ENCODE data around the gene SNAPIN. TPM values are rescaled to one million over a fixed set of nuclear protein-coding genes. Genes with fewer than 3 reads are reported as not detected.

The SNAPIN gene
- total RNA-seq, 1 experiment from 2014 or later = 82.0 TPM

- intact Hi-C loops (cut with micrococcal nuclease) = no loop called here
- Histone ChIP-seq H3K4me1 (ENCODE audit: insufficient read depth, low read length) (peaks cover under 1% of the 10 kb centered on the region; the same call in 1 of the 2 replicates), H3K4me3 (ENCODE audit: low read length) (no peak overlapping the region), H3K9ac (ENCODE audit: low read length) (no peak overlapping the region), H3K9me3 (ENCODE audit: low read length) (no peaks in the 10 kb centered on the region), H2AFZ (ENCODE audit: low read length) (0 out of 2 replicates have a peak overlapping the region, but pooled peaks have one; percentile 11), H4K20me1 (ENCODE audit: low read length) (no peaks in the 10 kb centered on the region), H3K9me2 (replicated peaks; ENCODE audit: low read length) (no peaks in the 10 kb centered on the region), H3K36me3 (ENCODE audit: low read depth, low read length) (no peaks in the 10 kb centered on the region), H3K4me2 (ENCODE audit: low read length) (no peak overlapping the region), H3K27me3 (ENCODE audit: low read length) (peaks cover 8% of the 10 kb centered on the region), H3F3A (ENCODE audit: low read length, unreplicated experiment) (no peaks in the 10 kb centered on the region), H3K79me2 (ENCODE audit: low read length) (no peaks in the 10 kb centered on the region), H3K27ac (ENCODE audit: low read length) (no peak overlapping the region)
- TF ChIP-seq EZH2phosphoT487 (IDR thresholded peaks at IDR 0.05; ENCODE audit: borderline replicate concordance, low read length) (no peak), EZH2 (IDR thresholded peaks at IDR 0.05; ENCODE audit: low read length, unreplicated experiment) (no peak), CTCF (conservative IDR thresholded peaks at IDR 0.05; ENCODE audit: low read depth, low read length) (no peak)
- DNase-seq (peak; percentile 48), ATAC-seq (peak; percentile 44)
- ChIA-PET CTCF (interaction anchor here (0.7 kb wide), 1 partner anchor 92 kb away, joined by 4 read pairs; the partner anchor contains the start of gene SLC27A3), POLR2A (ENCODE audit: unreplicated experiment) (no interaction called here)
- BruUV-seq (replicated peaks) = no TSS peak
Measured at GRCh38 chr1:153683854-153684253, 25.4 kb downstream of the SNAPIN start.

DNA sequence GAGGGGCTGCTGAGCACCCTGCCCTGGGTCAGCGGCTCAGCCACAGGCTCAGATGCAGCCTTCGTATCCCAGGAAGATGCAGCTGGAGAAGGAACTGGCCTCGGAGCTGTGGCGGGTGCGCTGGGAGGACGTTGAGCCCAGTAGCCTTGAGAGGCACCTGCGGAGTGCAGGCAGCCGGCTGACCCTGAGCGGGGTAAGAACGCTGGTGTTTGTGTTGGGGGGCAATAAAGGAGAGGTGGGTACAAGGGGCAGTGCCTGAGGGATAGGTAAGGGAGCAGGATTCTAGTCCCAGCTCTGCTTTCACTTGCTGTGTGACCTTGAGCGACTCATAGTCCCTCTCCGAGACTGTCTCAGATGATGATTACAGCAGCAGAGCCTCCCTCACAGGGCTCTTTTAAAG is 26.4 kb downstream of the SNAPIN start:
- Histone ChIP-seq H3K36me3 (ENCODE audit: low read depth, low read length) (no peaks in the 10 kb centered on the region), H3K79me2 (ENCODE audit: low read length) (no peaks in the 10 kb centered on the region), H4K20me1 (ENCODE audit: low read length) (no peaks in the 10 kb centered on the region), H3K9me3 (ENCODE audit: low read length) (no peaks in the 10 kb centered on the region), H3K27me3 (ENCODE audit: low read length) (no peaks in the 10 kb centered on the region), H3F3A (ENCODE audit: low read length, unreplicated experiment) (no peaks in the 10 kb centered on the region), H2AFZ (ENCODE audit: low read length) (no peak overlapping the region), H3K9ac (ENCODE audit: low read length) (no peak overlapping the region), H3K27ac (ENCODE audit: low read length) (no peak overlapping the region), H3K4me2 (ENCODE audit: low read length) (no peak overlapping the region), H3K9me2 (replicated peaks; ENCODE audit: low read length) (no peaks in the 10 kb centered on the region), H3K4me1 (ENCODE audit: insufficient read depth, low read length) (no peaks in the 10 kb centered on the region), H3K4me3 (ENCODE audit: low read length) (no peak overlapping the region)
- CTCF ChIA-PET = no interaction called here
- intact Hi-C loops (cut with micrococcal nuclease) = no loop called here
- DNase-seq = no peak
- no TSS peak for BruUV-seq (replicated peaks)
- TF ChIP-seq EZH2 (IDR thresholded peaks at IDR 0.05; ENCODE audit: low read length, unreplicated experiment) = no peak
- TF ChIP-seq EZH2phosphoT487 (IDR thresholded peaks at IDR 0.05; ENCODE audit: borderline replicate concordance, low read length) = no peak
- no peak for TF ChIP-seq CTCF (conservative IDR thresholded peaks at IDR 0.05; ENCODE audit: low read depth, low read length)
- no peak for ATAC-seq
- POLR2A ChIA-PET (ENCODE audit: unreplicated experiment) = no interaction called here

DNA sequence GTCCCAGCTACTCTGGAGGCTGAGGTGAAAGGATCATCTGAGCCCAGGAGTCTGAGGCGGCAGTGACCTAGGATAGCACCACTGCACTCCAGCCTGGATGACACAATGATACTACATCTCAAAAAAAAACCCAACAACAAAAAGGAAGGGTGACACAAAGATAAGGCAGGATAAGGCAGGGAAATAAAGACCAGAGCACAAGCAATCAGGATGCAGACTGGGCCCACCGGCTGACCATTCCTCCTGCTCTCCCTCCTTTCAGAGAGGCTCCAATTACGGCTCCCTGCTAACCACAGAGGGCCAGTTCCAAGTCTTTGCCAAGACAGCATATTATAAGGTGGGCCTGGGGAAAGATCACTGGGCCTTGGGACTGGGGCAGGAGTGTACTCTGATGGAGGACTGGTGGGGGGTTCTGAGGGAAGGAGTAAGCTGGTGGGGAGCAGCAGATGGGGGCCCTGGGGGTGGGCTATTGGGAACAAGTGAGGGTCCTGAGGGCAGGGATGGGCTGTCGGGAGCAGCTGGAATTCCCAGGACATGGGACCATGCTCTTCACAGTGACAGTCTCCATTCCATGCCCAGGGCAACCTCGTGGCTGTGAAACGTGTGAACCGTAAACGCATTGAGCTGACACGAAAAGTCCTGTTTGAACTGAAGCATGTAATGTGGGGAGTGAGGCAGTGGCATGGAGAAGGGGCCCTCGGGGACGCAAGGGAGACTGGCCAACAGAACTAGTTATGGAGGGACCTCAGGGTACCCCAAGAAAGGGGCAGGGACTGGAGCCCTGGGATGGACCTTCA is 27.2 kb downstream of the SNAPIN start:
- no TSS peak for BruUV-seq (replicated peaks)
- intact Hi-C loops (cut with micrococcal nuclease) = no loop called here
- DNase-seq = no peak
- ChIA-PET POLR2A (ENCODE audit: unreplicated experiment) (no interaction called here), CTCF (no interaction called here)
- Histone ChIP-seq H3K9me3 (ENCODE audit: low read length) (no peaks in the 10 kb centered on the region), H2AFZ (ENCODE audit: low read length) (no peak overlapping the region), H3K9me2 (replicated peaks; ENCODE audit: low read length) (no peaks in the 10 kb centered on the region), H3K4me3 (ENCODE audit: low read length) (no peak overlapping the region), H3K4me2 (ENCODE audit: low read length) (no peak overlapping the region), H3K79me2 (ENCODE audit: low read length) (no peaks in the 10 kb centered on the region), H3F3A (ENCODE audit: low read length, unreplicated experiment) (no peaks in the 10 kb centered on the region), H3K36me3 (ENCODE audit: low read depth, low read length) (no peaks in the 10 kb centered on the region), H3K4me1 (ENCODE audit: insufficient read depth, low read length) (no peaks in the 10 kb centered on the region), H3K9ac (ENCODE audit: low read length) (no peak overlapping the region), H4K20me1 (ENCODE audit: low read length) (no peaks in the 10 kb centered on the region), H3K27me3 (ENCODE audit: low read length) (no peaks in the 10 kb centered on the region), H3K27ac (ENCODE audit: low read length) (no peak overlapping the region)
- TF ChIP-seq CTCF (conservative IDR thresholded peaks at IDR 0.05; ENCODE audit: low read depth, low read length) = no peak
- TF ChIP-seq EZH2 (IDR thresholded peaks at IDR 0.05; ENCODE audit: low read length, unreplicated experiment) = no peak
- no peak for TF ChIP-seq EZH2phosphoT487 (IDR thresholded peaks at IDR 0.05; ENCODE audit: borderline replicate concordance, low read length)
- no peak for ATAC-seq

Data from PC-3 (cell line).